Right hindlimb (tissue), 1 donor: ENCODE results near the gene ZNF541.
"Not testable (repeated sequence)": the region's sequence is repeated elsewhere in the genome, so short reads cannot be mapped to it uniquely, and the experiment has no call there.

ENCODE experiments used
- DNase-seq: peaks from one replicate; pipeline ENCODE4 v3.0.0-alpha.2; 2018

The ZNF541 gene

GRCh38 chr19:47573071-47574026 is at the start of gene ZNF541:
Gene ZNF541 (minus strand): TSS chr19:47573148. CDS start chr19:47555856, 17,292 bp downstream.
- DNase-seq: peak; percentile 74

GRCh38 chr19:47619763-47620162 is 46.8 kb upstream of the ZNF541 start:
- DNase-seq: no peak

GRCh38 chr19:47618771-47619170 is 45.8 kb upstream of the ZNF541 start:
- no peak for DNase-seq

GRCh38 chr19:47615714-47616113 is 42.8 kb upstream of the ZNF541 start:
- no peak for DNase-seq

GRCh38 chr19:47615230-47615629 is 42.3 kb upstream of the ZNF541 start:
- no peak for DNase-seq

- no peak for DNase-seq
Observed at GRCh38 chr19:47614559-47614958, 41.6 kb upstream of the ZNF541 start.

GRCh38 chr19:47614021-47614295 is 41.0 kb upstream of the ZNF541 start:
- DNase-seq: no peak

- DNase-seq: no peak
Observed at GRCh38 chr19:47613165-47614020, 40.4 kb upstream of the ZNF541 start.

GRCh38 chr19:47610902-47611301 is 38.0 kb upstream of the ZNF541 start:
- no peak for DNase-seq

- peak; percentile 54 for DNase-seq
Observed at GRCh38 chr19:47609906-47610894, 37.3 kb upstream of the ZNF541 start.

- peak; percentile 88 for DNase-seq
Observed at GRCh38 chr19:47608969-47609905, 36.3 kb upstream of the ZNF541 start, which contains the start of gene BICRA. Gene BICRA (plus strand): TSS chr19:47609134. CDS start chr19:47673575, 64,441 bp downstream.

- peak; percentile 97 for DNase-seq
Observed at GRCh38 chr19:47608074-47608918, 35.3 kb upstream of the ZNF541 start.

GRCh38 chr19:47607564-47608073 is 34.7 kb upstream of the ZNF541 start:
- DNase-seq: no peak

- no peak for DNase-seq
Observed at GRCh38 chr19:47603706-47604565, 31.0 kb upstream of the ZNF541 start.

- DNase-seq: no peak
Observed at GRCh38 chr19:47601180-47601904, 28.4 kb upstream of the ZNF541 start.

GRCh38 chr19:47600246-47601179 is 27.6 kb upstream of the ZNF541 start:
- DNase-seq: peak; percentile 100

- not testable (repeated sequence) for DNase-seq
Observed at GRCh38 chr19:47599671-47600245, 26.8 kb upstream of the ZNF541 start.
